NOMO-1 treated with DMSO at 0.1 percent for 48 hours (cell line): ENCODE data around the gene PLXDC1.

Experiments used
- DNase-seq: peaks from one replicate; lab custom pipeline; 2025; ENCODE audit not compliant: unreplicated experiment; lab: John Stamatoyannopoulos, UW

PLXDC1 gene

DNA sequence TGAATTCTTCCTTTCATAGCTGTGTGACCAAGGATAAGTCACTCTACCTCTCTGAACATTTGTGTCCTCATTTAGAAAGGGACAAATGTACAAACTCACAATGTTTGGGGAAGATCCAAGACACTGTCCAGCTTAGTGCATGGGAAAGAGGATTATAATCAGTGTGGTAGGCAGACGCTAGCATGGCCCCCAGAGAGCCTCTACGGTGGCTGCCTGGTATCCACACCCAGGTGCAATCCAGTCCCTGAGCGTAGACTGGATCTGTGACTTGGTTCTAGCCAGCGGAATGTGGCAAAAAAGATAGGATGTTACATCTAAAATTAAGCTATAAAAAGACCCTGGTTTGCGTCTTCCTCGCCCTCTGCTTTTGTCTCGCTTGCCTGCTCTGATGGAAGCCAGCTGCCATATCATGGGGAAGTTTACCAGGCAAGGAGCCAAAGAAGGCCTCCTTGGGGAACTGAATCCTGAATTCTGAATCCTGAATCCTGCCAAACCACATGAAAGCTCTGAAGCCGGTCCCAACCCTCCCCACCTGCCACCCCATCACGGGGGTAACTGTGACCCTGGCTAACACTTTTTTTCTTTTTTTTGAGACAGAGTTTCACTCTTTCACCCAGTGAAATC is 51.7 kb downstream of the PLXDC1 start:
- DNase-seq, result no peak

DNA sequence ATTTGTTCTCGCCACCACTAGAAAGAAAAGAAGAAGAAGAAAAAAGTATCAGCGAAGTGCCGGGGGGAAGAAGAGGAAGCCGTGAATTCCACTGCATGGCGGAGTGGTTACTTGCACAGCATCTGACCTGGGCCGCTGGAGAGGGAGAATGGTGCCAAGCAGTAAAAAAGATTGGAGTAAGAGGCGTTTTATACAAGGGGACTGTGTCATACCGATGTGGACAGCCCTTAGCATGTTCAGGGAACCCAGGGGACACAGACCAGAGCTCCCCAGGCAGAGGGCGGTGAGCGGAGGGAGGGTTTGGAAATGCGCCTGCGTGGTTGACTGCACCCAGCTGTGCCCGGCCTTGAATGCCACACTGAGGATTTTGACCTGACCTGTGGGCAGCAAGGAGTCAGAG is 52.8 kb downstream of the PLXDC1 start:
- DNase-seq, result peak; percentile 48

DNA sequence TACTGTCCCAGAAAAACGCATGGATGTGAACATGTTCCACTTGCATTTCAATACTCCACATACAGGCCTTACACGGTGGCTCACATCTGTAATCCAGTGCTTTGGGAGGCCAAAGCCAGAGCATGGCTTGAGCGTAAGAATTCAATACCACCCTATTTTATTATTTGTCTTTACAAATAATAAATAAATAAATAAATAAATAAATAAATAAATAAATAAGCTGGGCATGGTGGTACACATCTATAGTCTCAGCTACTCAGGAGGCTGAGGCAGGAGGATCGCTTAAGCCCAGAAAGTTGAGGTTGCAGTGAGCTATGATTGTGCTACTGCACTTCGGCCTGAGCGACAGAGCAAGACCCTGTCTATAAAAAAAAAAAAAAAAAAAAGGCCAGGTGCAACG is 53.9 kb downstream of the PLXDC1 start:
- no peak for DNase-seq

DNA sequence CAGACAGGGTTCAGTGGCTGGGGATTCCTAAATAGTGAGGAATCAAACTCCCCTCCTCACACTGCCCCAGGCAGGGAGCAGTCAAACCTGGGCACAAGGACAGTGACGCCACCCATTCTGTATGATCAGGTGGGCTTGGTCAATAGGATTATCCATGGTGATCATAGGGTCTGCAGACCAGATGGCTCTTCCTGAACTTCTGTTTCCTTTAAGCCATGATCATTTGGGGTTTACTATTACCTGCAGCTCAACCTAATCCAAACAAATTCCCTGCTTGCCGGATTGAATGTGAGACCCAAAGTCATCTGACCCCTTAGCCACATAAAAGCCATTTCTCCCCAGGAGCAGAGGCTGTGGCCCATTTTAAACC is 54.3 kb downstream of the PLXDC1 start:
- no peak for DNase-seq

DNA sequence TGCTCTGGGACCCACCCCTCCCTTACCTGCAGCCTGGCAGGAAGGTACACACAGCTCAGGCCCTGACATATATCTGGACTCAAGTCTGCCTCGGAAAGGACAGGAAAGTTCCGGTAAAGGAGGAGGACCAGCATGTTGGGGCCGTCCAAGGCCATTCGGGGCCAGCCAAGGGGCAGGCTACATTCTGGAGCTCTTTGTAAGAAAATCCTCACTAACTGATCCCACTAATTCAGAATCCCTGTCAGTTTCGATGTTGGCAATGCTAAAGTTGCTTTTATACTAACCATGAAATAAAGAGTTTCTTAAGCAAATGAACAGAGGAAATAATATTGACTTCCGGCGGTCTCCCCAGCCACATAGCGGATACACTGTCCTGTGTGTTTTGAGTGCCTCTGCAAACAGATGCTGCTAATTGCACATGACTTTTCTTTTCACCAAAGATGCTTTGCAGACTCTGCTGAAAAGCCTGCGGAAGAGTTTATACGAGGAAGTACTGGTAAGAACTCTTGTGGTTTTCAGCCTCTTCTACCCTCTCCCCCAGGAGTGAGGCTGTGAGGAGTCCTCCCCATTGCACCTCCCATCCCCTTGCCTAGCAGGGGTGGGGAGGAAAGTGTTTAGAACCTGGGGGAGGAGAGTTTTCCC is 54.8 kb downstream of the PLXDC1 start:
- DNase-seq, result peak; percentile 48

DNA sequence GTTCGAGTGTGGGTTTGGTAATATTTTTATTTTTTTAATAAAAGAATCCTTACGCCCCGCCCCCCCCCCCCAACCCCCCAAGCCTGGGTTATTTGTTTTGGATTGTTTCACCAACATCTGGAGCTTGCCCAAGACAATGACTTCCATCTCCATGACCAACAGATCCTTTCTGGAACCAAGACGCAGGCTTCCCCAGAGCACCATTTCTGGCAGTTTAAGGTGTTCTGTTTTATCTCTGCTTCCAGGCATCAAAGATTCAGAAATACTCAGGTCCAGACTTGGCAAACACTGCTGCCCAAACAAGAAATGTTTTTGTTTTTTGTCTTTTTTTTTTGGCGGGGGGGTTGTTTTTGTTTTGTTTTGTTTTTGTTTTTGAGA is 56.1 kb downstream of the PLXDC1 start:
- no peak for DNase-seq

DNA sequence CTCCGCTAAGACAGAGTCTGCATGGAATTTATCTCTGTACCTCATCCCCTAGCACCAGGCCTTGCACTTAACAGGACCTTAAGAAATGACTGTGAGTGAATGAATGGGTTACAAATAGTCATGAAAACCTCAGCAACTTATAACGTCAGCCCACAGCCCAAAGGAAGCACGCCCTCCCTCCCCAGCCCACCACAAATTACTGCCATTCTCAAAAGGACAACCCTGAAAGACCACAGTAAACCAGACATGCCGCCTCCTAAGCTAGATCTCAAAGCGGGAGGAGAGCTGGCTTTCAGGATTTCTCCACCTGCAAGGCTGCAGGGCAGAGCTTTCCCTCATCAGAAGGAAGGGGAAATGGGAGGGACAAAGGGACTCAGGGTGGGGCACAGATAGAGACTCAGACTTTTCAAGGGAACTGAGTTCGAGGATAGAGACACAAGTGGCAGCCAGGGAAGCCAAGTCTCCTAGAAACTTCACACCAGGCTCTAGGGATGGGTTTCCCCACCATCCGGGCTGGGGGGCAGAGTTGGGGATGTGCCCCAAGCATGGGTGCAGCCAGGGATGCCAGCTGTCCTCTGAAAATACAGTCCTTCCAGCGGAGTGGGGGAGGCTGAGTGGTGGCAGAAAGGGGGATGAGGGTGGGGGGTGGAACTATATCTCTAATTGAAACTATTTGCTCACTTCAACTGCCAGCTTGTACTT is 56.7 kb downstream of the PLXDC1 start:
- peak; percentile 12 for DNase-seq

DNA sequence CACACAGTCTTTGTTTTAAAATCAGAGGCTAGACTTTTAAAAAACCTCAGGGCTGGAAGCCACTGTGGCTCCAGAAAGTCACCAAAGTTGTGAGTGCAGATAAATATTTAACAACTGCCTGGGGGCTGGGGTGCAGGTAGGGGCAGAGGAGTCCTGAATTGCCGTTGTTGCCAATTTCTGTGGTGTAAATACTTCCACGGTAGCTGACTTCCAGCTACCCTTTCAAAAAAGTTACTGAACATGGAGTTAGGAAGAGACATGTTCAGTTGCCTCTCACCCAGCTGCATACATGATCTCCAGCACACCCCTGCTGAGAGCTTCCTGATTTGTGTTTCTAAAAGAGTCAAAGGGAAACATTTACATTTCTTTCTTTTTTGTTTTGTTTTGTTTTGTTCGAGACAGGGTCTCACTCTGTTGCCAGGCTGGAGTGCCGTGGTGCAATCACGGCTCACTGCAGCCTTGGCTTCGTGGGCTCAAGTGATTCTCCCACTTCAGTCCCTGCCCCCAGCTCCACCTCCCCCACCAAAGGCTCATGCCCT is 58.7 kb downstream of the PLXDC1 start:
- DNase-seq, result peak; percentile 29

DNA sequence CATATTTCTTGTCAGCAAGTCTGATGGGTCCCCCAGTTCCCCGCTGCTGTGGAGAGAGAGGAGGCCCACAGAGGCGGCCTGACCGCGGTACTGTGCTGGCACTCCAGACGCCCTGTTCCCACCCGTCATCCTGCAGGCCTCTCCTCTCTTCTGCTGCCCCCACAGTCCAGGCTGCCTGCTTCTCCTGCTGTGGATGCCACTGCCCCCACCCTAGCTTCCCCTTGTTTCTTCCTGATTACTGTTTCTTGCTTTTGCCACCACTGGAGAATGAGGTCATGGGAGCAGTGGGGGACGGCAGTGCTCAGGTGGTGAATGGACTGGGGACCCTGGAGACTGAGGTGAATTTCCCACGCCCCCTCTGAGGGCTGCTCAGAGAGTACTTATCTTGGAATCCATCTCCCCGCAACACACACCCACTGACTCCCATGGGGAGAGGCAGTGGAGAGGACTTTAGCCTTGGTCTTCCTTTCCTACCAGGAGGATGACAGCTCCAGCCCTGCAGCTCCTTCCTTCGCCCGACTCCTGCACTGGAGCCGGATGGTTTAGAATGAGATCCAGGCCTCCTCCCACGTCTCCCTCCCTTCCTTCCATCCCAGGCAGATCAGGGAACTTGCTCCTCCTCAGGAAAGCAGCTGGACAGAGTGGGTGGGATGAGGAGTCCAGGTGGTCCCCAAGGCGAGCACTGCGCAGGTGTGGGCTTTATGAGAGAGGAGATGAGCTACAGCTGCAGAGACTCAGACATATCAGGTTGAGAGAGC is 60.4 kb downstream of the PLXDC1 start:
- DNase-seq, result no peak

DNA sequence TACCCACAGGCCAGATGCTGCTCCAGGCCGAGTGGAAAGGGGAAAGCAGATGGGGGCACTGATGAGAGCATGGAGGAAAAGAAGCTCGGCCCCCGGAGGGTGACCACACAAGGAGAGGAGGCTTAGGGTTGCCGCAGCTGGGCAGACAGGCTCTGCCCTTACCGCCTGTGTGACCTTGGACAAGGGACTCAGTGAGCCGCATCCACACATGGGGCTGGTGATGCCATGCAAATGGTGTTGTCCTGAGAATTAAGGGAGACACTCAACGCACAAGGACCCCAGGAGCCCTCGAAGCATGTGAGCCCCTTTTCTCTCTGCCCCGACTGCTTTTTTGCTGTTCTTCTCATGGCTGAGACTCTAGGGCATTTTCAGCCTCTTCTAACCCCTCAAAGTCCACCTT is 61.0 kb downstream of the PLXDC1 start:
- no peak for DNase-seq

DNA sequence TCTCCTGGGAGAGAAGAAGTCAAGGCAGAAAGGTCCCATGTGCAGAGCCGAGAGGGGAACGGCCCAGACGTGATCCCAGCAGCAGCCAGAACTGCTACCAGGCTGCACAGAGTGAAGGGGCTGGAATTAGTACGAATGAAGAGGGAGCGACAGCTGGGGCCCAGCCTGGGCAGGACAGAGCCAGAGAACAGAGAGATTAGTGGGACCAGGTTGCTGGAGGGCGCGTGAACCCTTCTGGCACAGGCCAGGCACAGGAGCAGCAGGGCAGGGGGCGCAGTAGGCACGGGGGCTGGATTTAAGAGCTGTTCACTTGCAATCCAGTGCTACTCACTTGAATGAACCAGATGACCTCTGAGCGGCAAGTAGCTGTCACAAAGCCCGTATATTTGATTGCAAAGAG is 66.9 kb downstream of the PLXDC1 start:
- no peak for DNase-seq

DNA sequence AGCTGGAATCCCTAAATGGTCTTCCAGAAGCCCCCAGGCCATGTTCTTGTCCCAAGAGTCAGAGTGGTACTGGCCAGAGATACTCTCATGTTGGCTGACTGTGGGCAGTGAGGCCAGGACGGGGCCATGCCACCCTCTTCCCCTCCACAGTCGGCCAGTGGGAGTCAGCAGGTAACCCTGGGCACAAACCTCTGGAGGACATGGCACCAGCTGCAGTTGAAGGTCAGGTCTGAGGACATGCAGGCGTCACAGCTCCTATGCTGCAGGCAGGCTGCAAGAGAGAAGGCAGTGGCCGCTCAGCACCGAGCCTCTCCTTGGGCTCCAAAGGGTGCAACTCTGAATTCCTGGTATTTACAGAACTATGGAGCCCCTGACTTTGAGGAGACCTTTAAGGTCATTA is 68.2 kb downstream of the PLXDC1 start:
- no peak for DNase-seq

DNA sequence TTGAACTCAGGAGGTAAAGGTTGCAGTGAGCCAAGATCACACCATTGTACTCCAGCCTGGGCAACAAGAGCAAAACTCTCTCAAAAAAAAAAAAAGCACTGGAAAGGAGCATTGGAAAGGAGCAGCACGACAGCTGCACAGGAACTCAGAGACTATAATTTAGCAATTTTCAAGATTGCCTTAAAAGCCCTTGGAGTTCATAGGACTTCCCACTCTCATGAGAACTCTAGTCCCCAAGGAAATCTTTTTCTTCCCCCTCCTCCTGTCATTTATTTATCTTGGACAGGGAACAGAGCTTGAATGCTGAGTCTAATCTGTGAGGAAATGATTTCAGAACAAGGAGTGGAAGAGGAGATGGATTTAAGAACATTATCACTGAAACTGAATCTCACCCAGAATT is 69.0 kb downstream of the PLXDC1 start:
- no peak for DNase-seq

DNA sequence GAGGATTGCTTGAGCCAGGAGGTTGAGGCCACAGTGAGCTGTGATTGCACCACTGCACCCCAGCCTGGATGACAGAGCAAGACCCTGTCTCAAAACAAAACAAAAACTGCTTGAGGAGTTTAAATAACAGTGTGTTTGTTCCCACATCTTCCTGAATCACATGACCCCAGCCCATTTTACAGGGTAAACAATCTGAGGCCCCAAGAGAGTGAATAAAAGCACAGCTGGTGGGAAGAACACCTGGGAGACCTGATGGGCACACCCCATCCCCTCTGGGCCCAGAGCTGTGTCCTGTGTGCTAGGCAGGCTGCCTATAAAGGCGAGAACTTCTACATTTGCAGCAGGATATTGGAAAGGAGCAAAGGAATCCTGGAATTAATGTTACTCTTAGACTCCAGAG is 69.6 kb downstream of the PLXDC1 start:
- no peak for DNase-seq

DNA sequence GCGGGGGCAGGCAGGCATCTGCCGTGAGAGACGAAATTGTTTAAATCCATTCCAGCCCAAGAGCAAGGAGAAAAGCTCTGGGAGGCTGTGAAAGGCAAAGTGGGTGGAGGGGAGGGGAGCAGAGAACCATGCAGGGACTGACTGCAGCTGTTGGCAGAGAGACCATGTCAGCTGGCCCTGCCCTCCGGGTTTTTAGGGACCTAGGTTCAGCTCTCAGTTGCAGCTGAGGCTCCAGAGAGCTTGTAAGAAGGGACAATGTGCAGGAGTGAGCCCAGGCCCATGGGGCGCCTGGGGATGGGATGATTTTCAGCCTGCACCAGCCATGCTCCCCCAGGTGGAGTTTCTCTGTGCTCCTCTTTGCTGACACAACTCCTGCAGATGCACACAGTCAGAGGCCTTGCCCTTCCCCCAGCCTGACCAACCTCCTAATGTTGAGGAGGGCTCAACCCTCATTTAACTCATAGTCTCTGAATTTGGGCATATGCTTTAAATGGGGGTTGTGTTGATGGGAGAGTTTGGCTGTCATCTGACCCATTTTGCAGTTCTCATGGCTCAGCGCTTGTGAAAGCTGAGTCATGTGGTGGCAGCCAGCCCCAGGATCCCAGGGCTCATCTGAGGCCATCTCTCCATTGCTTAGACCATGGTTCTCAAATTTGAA is 70.9 kb downstream of the PLXDC1 start:
- no peak for DNase-seq

DNA sequence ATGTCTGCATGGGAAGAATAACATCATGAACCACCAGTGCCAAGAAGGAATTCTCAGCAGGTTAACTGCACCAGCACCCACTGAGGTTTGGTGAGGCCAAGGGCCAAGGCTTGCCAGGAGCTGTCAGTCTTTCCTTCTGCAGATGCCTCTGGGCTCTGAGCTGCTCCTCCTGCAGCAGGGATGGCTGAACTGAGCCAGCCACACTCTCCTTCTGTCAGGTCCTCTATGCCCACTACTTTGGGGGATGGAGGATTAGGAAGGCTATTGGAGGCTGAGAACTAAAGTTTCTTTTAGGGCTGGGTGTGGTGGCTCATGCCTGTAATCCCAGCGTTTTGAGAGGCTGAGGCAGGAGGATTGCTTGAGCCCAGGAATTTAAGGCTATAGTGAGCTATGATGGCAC is 71.6 kb downstream of the PLXDC1 start:
- DNase-seq, result no peak

DNA sequence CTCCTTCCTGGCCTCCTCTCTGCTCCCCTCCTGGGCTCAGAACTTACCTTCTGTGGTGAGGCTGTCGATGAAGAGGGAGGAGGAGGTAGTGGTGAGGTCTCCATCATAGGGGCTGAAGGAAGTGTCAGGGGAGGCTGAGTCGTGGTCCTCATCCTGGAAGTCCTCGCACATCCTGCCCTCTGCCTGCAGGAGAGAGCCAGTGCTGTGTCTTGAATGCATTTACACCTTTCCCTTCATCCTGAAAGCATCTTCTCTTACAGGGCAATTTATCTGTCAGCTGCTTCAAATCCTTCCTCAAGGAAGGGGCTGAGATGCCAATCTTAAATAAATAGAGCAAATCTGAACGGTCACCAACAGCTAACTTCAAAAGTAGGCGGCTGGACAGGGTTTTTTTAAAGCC is 73.6 kb downstream of the PLXDC1 start:
- no peak for DNase-seq

DNA sequence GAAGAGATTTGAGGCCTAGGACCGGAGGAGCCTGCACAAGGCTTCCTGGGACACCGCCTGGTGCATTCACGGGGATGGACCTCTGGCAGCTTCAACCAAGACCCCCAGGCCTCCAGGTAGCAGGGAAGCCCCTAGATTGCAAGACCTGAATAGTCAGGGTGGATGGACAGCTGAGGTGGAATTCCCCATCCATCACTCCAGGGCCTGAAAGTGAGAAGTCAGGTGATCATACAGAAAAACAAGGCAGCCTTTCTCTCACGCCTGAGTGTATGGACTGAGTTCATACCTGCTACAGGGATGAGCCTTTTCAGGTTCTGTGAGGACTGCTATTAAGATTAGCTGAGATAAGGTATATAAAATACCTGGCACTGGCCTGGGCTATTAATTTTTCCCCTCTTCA is 74.2 kb downstream of the PLXDC1 start:
- DNase-seq, result no peak

DNA sequence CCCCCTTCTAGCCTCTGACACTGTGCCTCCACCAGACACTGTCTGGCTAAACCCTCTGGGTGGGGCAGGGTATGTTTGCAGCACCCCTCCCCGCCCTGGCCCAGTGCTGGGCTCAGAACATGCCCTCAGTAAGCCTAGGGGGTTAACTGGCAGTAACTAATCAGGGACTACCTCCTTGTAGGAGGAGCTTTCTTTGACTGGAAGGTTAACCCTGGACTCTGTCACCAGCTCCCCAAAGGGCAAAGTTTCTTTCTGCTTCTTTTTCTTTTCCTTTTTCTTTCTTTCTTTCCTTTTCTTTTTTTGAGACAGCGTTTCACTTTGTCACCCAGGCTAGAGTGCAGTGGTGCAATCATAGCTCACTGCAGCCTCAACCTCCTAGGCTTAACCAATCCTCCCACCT is 76.8 kb downstream of the PLXDC1 start:
- no peak for DNase-seq

DNA sequence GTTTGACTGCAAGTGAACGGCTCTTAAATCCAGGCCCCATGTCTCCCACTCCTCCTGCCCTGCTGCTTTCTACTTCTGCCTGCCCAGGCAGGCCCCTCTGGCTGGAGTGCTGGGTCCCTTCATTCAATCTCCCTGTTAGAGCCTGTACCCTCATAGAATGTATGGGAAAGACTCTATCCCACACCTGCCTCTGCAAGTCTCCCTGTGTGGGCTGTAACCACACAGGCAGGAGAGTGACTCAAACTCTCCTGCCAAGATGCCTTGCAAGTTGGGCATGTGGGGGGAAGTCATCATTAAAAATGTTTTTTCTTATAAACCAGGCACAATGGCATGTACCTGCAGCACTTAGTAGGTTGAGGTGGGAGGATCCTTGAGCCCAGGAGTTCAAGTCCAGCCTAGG is 77.5 kb downstream of the PLXDC1 start:
- no peak for DNase-seq

DNA sequence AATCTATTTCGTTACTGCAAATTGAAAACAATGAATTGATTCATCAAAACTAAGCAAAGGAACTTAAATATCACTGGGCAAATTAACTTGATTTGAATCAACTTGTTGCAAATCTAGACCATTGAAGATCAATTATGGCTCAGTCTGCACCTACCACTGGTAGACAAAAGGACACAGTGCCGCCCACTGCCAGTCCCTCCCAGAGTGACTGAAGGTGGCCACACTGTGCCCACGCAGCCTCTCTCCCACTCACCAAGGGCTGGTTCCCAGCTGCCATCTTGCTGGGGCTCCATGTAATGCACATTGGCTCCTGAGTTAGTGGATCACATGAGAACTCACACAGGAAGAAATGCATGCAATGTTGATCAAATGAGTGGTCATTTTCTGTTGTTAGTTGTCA is 78.1 kb downstream of the PLXDC1 start:
- no peak for DNase-seq
